Cardiac septum (tissue), 1 donor: ENCODE data around the gene CCKAR. TPM values are rescaled to one million over a fixed set of nuclear protein-coding genes. Genes with fewer than 3 reads are reported as not detected.

Experiments used
- DNase-seq: peaks from one replicate; pipeline ENCODE4 v3.0.0-alpha.2; 2020; ENCODE audit warnings: low spot score
- intact Hi-C: fragments of 100-400 bp; cut with DNase I; formaldehyde crosslinking; loops from one replicate; pipeline ENCODE4 v1.14.0; 2022
- total RNA-seq: library from RNA; stranded (reverse); fragmentation: NEBNext Ultra II Directional; extraction: Animal tissue kit (Norgen Biotek cat#: 25700); gene quantifications from one replicate; pipeline ENCODE4 v1.2.1, GENCODE V29; 2021
- donor health status: DM: no; HTN: no; CAD: no.

Gene CCKAR
- total RNA-seq, 1 donor from 2014 or later: not detected

- intact Hi-C loops: no loop called here
- DNase-seq: no peak
Measured at GRCh38 chr4:26493461-26493860, 3.2 kb upstream of the CCKAR start.

DNA sequence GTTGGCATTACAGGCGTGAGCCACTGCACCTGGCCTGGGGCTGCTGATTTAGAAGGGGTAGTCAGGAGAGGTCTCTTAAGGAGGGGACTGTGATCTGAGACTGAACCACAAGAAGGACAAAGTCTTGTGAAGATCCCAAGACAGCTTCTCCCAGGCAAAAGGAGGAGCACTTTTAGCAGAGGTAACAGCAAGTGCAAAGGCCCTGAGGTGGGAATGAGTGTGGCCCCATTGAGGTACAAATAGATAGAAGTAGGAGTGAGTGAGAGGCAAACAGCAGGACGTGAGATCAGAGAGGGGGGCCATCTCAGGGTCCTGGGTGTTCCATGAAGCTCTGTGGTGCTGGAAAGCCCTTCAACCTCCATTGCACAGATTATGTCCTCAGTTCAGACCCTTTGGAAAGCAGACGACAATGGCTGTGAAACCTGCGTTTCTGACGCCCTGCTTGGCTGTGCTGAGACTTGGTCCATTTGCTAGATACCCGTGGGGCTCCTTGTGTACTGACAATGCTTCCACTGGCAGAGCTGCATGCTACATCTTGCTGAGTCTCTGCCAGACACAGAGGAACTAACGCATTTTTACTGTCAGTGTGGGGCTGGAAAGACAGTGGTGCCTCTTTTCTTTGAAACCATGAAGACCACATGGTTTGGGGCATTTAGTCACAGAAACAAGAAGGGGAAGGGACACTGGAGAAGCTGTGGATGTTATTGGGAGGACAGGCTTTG is 1.3 kb upstream of the CCKAR start:
- no peak for DNase-seq
- intact Hi-C loops: no loop called here

- intact Hi-C loops: no loop called here
- DNase-seq: no peak
Measured at GRCh38 chr4:26490960-26491284, 638 bp upstream of the CCKAR start.

DNA sequence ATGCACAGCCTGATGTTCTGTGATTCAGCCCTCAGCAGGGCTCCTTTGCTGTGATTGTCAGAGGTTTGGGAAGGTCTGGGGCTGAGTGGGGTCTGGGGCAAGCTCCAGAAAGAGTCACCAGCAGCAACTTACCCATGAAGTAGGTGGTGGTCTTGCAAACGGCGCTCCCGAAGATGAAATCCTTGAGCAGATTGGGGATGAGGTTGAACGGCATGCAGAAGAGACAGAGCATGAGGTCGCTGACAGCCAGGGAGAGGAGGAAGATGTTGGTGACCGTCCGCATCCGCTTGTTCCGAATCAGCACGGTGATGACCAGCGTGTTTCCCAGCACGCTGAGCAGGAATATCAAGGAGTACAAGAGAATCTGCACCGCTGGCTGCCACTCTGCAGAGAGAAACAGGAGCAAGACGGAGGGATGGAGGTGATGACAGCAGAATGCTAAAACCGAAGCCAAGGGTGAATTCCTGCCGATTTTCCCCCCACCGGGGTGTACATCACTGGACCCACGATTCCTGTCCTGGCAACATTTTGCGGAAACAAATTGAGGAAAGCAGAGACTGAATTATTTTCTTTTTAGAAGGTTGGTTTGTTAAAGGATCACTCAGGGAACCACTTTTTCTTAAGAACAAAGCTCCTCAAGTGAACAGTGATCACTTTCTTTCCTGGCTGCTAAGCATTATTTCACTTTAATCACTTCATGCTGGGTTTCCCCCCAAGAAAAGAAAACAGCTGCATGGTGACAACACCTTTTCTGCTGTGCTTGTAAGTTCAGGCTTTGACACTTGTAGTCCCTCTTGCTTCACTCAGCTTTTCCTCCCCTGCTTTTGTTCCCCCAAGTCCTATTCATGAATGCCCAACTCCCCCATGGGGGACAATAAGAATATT is 941 bp downstream of the CCKAR start:
- DNase-seq: peak; percentile 58

DNA sequence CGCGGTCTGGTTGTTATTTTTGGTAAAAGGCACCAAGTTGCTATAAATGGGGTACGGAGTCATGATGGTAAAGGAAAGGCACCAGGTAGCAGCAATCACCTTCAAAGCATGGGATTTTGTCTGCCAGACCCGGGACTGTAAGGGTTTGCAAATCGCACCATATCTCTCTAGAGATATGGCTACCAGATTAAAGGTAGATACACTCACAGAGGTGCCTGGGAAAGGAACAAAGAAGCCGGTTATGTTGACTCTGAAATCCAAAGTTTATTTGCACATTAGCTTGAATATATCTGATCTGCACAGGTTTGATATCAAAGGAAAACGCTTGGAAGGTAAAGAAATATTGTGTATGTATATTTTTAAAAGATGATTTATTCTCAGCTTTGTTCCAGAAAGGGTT is 4.6 kb downstream of the CCKAR start:
- no peak for DNase-seq
- intact Hi-C loops: no loop called here

More for the DNA sequence above, 941 bp downstream of the CCKAR start:
- intact Hi-C loops: no loop called here

DNA sequence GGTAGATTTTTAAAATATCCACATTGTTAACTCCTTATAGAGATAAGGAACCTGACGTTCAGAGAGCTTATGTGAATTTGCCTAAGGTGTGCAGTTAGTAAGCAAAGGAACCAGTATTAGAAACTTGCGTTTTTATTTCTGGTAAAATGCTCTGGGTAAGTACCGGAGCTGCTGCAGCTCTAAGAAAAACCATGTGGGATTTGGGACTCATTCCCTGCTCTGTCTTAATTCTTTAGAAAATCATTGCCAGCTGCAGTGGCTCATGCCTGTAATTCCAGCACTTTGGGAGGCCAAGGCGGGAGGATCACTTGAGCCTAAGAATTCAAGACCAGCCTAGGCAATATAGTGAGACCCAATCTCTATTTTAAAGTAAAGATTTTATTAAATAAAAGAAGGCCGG is 5.8 kb downstream of the CCKAR start:
- DNase-seq: no peak

GRCh38 chr4:26484032-26484515 is 6.2 kb downstream of the CCKAR start:
- no peak for DNase-seq
- intact Hi-C loops: no loop called here

More for the DNA sequence above, 5.8 kb downstream of the CCKAR start:
- intact Hi-C loops: no loop called here

DNA sequence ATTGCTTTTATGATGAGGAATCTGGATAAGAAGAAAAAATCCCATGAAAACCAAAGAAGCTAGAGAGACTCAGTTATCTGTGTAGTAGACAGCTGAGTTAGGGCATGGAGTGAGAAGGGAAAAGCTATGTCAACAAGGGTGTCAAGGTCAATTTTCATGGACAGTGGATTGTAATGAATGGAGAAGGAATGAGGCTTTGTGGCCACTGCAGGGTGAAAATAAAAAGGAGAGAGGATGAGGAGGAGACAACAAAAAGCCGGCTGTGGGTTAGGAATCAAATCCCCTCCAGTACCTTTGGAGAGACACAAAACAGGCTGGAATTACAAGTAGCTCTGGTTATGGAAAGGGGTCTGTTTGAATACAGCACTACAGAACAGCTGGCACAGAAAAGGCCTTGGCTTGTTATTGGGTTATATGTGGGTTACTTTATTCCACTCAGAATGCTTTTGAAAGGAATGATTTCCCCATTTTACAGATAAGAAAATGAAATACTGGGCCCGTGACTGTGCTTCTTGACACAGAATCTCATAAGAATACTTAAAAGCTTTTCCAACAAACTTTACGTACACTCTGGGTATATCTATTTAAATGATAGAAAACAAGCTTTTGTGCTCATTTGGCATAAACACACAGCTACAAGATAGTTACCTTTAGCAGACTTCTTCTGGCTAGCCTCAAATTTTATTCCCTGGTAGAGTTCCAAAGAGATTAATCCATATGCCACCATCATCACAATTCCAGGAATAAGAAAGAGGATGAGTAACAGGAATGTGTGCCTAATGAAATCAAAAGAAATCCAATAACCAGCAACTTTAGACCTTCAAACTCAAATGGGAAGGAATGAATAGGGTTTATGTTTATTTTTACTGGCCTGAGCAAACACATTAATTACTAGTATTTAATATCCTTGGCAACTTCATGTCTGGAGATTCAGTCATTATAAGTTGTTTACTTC is 7.5 kb downstream of the CCKAR start:
- DNase-seq: no peak
- intact Hi-C loops: no loop called here

- no peak for DNase-seq
- intact Hi-C loops: no loop called here
Measured at GRCh38 chr4:26478330-26478729, 12.0 kb downstream of the CCKAR start.

DNA sequence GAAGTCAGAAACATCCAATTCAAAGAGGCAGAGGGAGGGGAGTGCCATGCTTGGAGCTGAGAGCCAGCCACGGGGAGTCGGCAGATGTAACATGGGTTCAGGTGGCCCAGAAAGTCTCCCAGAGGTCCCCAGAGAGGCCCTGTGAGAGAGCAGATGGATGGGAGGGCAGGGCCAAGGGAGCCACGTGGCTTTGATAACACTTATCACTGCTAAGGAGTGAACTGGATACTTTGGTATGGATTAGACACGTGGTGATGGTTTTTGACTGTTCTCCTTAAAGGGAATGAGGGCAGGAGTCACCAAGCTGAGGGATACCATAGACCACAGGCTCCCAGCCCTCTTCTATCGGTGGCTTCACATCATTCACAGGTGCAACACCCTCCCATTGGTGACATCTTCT is 13.7 kb downstream of the CCKAR start:
- intact Hi-C loops: no loop called here
- no peak for DNase-seq

DNA sequence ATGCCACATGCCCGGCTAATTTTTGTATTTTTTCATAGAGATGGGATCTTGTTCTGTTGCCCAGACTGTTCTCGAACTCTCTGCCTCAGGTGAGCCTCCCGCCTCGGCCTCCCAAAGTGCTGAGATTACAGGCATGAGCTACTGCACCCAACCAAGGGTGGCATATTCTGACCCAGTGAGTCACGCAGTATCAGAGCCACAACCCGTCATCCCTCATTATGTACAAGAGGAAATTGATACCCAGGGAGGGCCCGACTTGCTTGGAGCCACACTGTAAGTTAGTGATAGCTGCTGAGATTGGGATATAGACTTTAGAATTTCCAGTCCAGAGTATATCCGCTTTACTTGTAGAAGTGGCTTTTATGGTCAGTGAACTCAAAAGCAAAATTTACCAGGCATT is 14.6 kb downstream of the CCKAR start:
- intact Hi-C loops: no loop called here
- DNase-seq: no peak

- intact Hi-C loops: no loop called here
- no peak for DNase-seq
Measured at GRCh38 chr4:26474551-26474950, 15.7 kb downstream of the CCKAR start.

- intact Hi-C loops: no loop called here
Measured at GRCh38 chr4:26473893-26474292, 16.4 kb downstream of the CCKAR start.

DNA sequence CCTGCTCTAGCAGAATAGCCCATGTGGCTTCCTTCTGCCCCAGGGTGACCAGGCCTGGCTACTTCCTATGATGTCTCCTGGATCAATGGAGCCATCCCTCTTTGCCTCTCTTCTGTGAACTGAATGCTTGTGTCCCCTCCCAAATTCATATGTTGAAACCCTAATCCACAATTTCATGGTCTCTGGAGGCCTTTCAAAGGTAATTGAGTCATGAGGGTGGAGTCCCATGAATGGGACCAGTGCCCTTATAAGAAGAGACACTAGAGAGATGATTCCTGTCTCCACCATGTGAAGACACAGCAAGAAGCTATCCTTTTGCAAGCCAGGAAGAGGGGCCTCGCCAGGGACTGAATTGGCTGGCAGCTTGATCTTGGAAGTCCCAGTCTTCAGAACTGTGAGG is 18.4 kb downstream of the CCKAR start:
- no peak for DNase-seq
- intact Hi-C loops: no loop called here

More at GRCh38 chr4:26473893-26474292, 16.4 kb downstream of the CCKAR start:
- no peak for DNase-seq

DNA sequence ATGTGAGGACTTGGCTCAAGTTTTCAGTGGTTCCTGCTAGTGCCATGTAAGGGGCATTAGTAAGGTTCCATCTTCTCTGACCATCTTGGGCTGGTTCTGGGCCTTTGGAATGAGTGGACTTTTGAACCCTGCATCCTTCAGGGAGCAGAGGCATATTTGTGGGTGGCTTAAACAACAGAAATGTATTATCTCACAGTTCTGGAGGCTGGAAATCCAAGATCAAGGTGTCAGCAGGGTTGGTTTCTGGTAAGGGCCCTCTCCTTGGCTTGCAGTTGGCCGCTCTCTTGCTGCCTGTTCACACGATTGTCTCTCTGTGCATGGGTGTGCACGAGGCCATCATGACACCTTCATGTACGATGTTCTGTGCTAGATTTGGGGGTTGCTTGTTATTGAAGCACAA is 21.3 kb downstream of the CCKAR start:
- DNase-seq: no peak
- intact Hi-C loops: no loop called here

GRCh38 chr4:26468283-26468949 is 21.9 kb downstream of the CCKAR start:
- intact Hi-C loops: no loop called here
- DNase-seq: no peak

GRCh38 chr4:26467724-26468123 is 22.6 kb downstream of the CCKAR start:
- intact Hi-C loops: no loop called here

DNA sequence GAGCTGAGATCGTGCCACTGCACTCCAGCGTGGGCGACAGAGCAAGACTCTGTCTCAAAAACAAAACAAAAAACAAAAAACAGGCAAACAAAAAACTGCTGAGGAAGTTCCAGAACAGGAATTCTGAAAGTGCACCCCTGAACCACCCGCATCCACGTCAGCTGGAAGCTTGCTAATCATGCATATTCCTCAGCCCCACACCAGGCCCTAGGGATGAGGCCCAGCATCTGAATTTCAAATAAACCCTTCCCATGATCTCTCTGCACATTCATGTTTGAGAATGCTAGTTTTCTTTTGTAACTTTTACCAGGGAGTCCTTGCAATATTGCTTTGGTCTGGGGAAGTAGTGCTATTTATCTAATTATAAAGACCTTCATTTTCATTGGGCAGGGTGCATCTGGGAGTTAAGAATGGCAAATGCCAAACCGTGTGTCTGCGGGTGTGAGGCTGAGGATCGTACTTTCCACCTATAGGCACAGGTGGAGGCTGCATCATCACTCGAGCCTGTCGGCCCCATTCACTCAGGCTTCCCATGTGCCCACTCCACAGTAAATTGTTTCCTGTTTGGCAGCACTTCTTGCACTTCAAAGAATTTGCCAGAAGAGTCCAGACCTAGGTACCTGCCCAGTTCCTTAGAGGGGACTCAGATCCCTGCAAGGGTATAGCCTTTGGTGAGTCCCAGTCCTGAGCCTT is 23.6 kb downstream of the CCKAR start:
- no peak for DNase-seq
- intact Hi-C loops: no loop called here

More at GRCh38 chr4:26467724-26468123, 22.6 kb downstream of the CCKAR start:
- DNase-seq: no peak
